DND-41 (cell line): ENCODE measurements around the gene STARD8.

Experiments used
- EZH2 ChIP-seq: IDR thresholded peaks from 3 replicates; pipeline ENCODE4 v1.6.1; 2012; ENCODE audit warnings: borderline replicate concordance, low read depth, mild to moderate bottlenecking, moderate library complexity, low read length, inconsistent platforms; ENCODE audit not compliant: severe bottlenecking
- TF ChIP-seq, protein P1 (sequence below): IDR thresholded peaks from 2 replicates; pipeline ENCODE4 v1.5.1; 2012; ENCODE audit warnings: borderline replicate concordance, low read length, moderate library complexity, mild to moderate bottlenecking; ENCODE audit not compliant: poor library complexity, severe bottlenecking; ENCODE audit errors: extremely low read depth

DNA sequence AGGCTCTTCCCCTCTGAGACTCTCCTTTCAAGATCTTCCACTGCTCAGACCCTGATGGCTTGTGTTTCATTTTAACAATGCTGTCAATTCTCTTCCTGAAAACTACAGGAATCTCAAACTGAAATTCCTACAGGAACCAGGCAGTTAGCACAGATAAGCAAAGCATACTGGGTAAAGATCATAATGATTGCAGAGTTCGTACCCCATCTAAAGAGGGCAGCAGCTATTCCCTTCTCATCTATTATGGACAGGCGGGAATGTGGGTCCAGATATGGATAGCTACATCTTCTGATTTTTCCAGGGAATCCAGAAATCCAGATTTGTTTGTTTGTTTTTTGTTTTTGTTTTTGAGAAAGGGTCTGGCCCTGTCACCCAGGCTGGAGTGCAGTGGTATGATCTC is 83.8 kb downstream of the STARD8 start:
- TF ChIP-seq, protein P1, sequence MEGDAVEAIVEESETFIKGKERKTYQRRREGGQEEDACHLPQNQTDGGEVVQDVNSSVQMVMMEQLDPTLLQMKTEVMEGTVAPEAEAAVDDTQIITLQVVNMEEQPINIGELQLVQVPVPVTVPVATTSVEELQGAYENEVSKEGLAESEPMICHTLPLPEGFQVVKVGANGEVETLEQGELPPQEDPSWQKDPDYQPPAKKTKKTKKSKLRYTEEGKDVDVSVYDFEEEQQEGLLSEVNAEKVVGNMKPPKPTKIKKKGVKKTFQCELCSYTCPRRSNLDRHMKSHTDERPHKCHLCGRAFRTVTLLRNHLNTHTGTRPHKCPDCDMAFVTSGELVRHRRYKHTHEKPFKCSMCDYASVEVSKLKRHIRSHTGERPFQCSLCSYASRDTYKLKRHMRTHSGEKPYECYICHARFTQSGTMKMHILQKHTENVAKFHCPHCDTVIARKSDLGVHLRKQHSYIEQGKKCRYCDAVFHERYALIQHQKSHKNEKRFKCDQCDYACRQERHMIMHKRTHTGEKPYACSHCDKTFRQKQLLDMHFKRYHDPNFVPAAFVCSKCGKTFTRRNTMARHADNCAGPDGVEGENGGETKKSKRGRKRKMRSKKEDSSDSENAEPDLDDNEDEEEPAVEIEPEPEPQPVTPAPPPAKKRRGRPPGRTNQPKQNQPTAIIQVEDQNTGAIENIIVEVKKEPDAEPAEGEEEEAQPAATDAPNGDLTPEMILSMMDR = no peak
- TF ChIP-seq EZH2 = no peak
